GM20431 (cell line): ENCODE data around the gene MAPK1.

Experiments used
- in situ Hi-C: fragments of 300-500 bp; cut with MseI, MboI; formaldehyde crosslinking; loops from one replicate; pipeline ENCODE4 v1.15.0; 2020; ENCODE audit warnings: low sequenced_read_pairs; ENCODE audit not compliant: unreplicated experiment

MAPK1 gene

DNA sequence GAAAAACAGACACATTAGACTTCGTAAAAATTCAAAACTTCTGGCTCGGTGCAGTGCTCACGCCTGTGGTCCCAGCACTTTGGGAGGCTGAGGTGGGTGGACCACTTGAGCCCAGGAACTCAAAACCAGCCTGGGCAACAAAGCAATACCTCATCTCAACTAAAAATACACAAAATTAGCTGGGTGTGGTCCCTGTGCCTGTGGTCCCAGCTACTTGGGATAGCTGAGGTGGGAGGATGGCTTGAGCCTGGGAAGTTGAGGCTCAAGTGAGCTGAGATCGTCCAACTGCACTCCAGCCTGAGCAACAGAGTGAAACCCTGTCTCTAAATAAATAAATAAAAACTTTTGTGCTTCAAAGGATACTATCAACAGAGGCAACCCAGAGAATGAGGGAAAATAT is 155.6 kb downstream of the MAPK1 start:
- in situ Hi-C loops, result loop anchor here (10.0 kb wide), 1 partner anchor 233 kb away; no protein-coding TSS in a partner anchor

DNA sequence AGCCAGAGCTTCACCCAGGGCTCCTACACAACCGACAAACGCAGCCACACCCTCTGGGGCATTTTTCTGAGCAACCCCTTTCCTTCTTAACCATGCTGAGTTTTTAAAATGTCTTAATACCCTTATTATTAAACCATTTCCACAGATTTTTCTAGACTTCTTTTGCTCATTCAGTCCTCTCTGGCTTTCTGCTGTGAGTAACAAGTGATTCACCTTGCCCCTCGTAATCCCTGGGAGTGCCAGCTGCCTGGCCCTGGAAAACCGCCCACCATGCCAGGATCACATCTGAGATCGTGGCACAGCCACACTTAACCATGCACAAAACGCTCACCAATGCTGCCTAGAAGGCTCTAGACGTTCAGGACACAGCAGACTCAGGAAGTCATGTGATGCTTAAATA is 157.3 kb downstream of the MAPK1 start:
- in situ Hi-C loops, result loop anchor here (10.0 kb wide), 1 partner anchor 235 kb away; no protein-coding TSS in a partner anchor

DNA sequence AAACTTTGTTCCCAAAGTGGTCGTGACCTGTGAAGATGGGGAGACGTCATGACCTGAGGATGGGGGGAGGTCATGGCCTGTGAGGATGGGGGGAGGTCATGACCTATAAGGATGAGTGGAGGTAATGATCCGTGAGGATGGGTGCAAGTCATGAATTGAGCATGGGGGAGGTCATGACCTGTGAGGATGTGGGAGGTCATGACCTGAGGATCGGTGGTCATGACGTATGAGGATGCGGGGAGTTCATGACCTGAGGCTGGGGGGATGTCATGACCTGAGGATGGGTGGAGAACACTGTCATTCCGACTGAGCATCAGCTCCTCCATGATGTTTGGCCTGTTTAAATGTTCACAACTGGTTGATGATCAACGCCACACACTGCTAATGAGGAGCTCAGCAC is 157.8 kb downstream of the MAPK1 start:
- in situ Hi-C loops, result loop anchor here (10.0 kb wide), 1 partner anchor 235 kb away; no protein-coding TSS in a partner anchor

DNA sequence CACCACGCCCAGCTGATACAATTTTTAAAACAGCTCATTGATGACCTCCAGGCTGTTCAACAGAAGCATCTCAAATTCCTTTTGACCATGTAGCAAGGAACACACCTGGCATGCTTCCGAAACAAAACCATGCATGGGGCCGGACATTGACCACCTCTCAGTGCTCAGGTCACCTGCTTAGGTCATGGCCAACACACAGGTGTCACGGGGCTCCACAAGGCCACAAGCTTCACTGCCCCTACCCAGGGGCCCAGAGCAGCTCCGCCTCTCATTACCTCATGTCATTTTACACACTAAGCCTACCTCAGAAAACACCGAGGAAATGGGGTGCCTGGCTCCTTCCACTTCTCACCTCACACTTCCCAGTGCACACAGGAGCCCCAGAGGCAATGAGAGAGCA is 158.5 kb downstream of the MAPK1 start:
- in situ Hi-C loops, result no loop called here

DNA sequence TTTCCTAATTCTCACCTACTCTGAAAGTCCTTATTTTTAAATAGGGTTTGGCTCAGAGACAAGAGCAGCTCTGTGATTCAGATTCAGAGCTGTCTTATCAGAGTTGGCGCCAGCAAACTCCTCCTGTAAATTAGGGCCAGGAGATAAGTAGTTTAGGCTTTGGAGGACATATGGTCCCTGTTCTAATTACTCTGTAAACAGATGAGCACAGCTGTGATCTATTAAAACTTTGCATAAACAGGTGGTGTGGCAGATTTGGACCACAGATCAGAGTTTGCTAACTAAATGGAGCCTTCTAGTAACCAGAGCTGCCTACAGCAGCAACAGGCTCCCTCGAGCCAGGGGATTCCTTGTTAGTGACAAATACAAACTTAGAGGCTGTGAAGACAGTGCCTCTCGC is 159.8 kb downstream of the MAPK1 start:
- in situ Hi-C loops, result no loop called here
